Adipocyte (in vitro differentiated cells): ENCODE results near the gene SLC3A2.
"Not testable (repeated sequence)": the region's sequence is repeated elsewhere in the genome, so short reads cannot be mapped to it uniquely, and the experiment has no call there.

ENCODE experiments used
- DNase-seq: peaks from one replicate; pipeline ENCODE4 v3.0.0-alpha.2; 2015; ENCODE audit warnings: low read depth
- H3K27me3 ChIP-seq: replicated peaks from 2 replicates; pipeline ENCODE4 v1.7.0; 2013; ENCODE audit warnings: mild to moderate bottlenecking, low read length, moderate library complexity; ENCODE audit not compliant: control insufficient read depth, insufficient read depth
- H3K36me3 ChIP-seq: 2 replicates; pipeline ENCODE4 v1.7.0; 2013; ENCODE audit warnings: low read length, mild to moderate bottlenecking, moderate library complexity; ENCODE audit not compliant: control insufficient read depth, insufficient read depth, severe bottlenecking
- H3K4me1 ChIP-seq: 2 replicates; pipeline ENCODE4 v1.7.0; 2013; ENCODE audit warnings: mild to moderate bottlenecking, low read length, moderate library complexity; ENCODE audit not compliant: control insufficient read depth, insufficient read depth
- H3K4me3 ChIP-seq: 2 replicates; pipeline ENCODE4 v1.7.0; 2013; ENCODE audit warnings: mild to moderate bottlenecking, low read length, moderate library complexity
- H3K9ac ChIP-seq: 2 replicates; pipeline ENCODE4 v1.7.0; 2013; ENCODE audit warnings: mild to moderate bottlenecking, low read length, moderate library complexity
- H3K9me3 ChIP-seq: 2 replicates; pipeline ENCODE4 v1.7.0; 2013; ENCODE audit warnings: mild to moderate bottlenecking, low read length, moderate library complexity; ENCODE audit not compliant: control insufficient read depth

The SLC3A2 gene

DNA sequence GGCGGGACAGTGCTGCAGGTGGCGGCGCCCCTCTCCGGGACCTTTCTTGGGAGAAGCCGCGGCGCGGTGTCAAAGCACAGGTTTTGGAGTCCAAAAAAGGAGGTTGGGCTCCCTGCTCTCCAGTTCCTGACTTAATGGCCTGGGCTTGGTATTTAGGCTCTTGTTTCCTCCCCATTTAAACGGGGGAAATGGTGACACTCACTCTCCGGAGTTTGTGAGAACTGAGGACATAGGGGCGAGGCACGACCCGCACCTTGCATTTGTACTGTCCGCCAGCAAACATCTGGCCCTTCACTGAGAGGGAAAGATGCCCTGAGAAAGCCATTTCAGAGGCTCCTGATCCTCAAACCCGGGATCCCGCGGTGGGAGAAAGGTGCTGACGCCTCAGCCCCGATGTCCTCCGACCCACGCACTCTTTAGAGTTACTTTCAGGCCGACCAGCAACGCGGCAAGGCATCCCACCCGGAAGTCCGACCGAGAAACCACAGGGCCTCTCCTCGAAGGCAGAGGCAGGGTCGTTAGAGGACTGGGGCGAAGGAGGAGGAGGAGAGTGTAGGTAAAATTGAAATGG, 38.4 kb upstream of the SLC3A2 start:
- H3K27me3 ChIP-seq = no peaks in the 10 kb centered on the region
- H3K4me1 ChIP-seq = peaks cover 15% of the 10 kb centered on the region
- peak overlapping the region; percentile 95 for H3K9ac ChIP-seq
- H3K36me3 ChIP-seq = peaks cover 4% of the 10 kb centered on the region
- peak; percentile 44 for DNase-seq
- peak overlapping the region; percentile 82 for H3K4me3 ChIP-seq
- H3K9me3 ChIP-seq = no peaks in the 10 kb centered on the region

DNA sequence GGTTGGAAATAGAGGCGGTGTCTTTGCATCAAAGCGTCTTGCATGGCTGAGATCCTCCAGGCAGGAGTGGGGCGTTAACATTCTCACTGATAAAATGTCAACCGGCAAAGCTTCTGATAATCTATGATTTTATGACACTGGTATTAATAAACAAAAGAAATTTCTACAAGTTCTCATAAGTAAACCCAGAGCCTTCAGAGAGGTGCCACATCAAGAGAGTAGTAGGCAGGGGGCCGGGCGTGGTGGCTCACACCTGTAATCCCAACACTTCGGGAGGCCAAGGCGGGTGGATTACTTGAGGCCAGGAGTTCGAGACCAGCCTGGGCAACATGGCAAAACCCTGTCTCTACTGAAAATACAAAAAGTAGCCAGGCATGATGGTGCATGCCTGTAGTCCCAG, 37.8 kb upstream of the SLC3A2 start:
- DNase-seq, H3K27me3 ChIP-seq, H3K4me3 ChIP-seq, H3K9me3 ChIP-seq, H3K36me3 ChIP-seq: not testable (repeated sequence)
- Histone ChIP-seq H3K9ac (peak overlapping the region; percentile 95), H3K4me1 (peaks cover 10% of the 10 kb centered on the region)

GRCh38 chr11:62843466-62843865, 37.2 kb upstream of the SLC3A2 start:
- no peak overlapping the region for H3K9ac ChIP-seq
- no peaks in the 10 kb centered on the region for H3K27me3 ChIP-seq
- no peak for DNase-seq
- no peak overlapping the region for H3K4me3 ChIP-seq
- H3K9me3 ChIP-seq = no peaks in the 10 kb centered on the region
- peaks cover 10% of the 10 kb centered on the region for H3K4me1 ChIP-seq
- no peaks in the 10 kb centered on the region for H3K36me3 ChIP-seq

- Histone ChIP-seq H3K4me1 (peaks cover 10% of the 10 kb centered on the region), H3K9me3 (no peaks in the 10 kb centered on the region), H3K27me3 (no peaks in the 10 kb centered on the region), H3K36me3 (no peaks in the 10 kb centered on the region), H3K9ac (no peak overlapping the region), H3K4me3 (no peak overlapping the region)
- no peak for DNase-seq
Measured at GRCh38 chr11:62844154-62844553, 36.5 kb upstream of the SLC3A2 start.

DNA sequence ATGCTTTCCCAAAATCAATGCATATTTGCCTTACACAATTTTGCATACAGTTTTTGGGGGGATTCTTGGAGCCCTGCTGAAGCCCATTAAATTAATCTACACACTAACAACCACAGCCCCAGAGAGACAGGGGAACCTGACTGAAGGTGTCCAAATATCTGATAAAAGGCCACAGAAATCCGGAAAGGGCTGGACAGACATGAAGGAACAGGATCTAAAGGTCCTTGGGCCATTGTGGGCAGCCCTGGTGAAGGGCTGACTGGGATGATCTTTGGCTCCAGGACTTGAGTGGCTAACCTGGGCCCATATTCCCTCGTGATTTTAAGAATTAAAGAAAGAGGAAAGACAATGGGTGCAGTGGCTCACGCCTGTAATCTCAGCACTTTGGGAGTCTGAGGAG, 34.5 kb upstream of the SLC3A2 start:
- Histone ChIP-seq H3K9ac (no peak overlapping the region), H3K4me1 (peaks cover 8% of the 10 kb centered on the region)

GRCh38 chr11:62847767-62848314, 32.9 kb upstream of the SLC3A2 start:
- Histone ChIP-seq H3K9me3 (no peaks in the 10 kb centered on the region), H3K36me3 (peaks cover 15% of the 10 kb centered on the region), H3K4me1 (peaks cover 2% of the 10 kb centered on the region), H3K4me3 (no peak overlapping the region), H3K27me3 (no peaks in the 10 kb centered on the region), H3K9ac (no peak overlapping the region)
- no peak for DNase-seq

More for the DNA sequence above, 34.5 kb upstream of the SLC3A2 start:
- no peaks in the 10 kb centered on the region for H3K36me3 ChIP-seq
- DNase-seq = no peak
- H3K9me3 ChIP-seq = no peaks in the 10 kb centered on the region
- H3K4me3 ChIP-seq = no peak overlapping the region
- H3K27me3 ChIP-seq = no peaks in the 10 kb centered on the region

- Histone ChIP-seq H3K9me3 (no peaks in the 10 kb centered on the region), H3K27me3 (no peaks in the 10 kb centered on the region), H3K4me3 (no peak overlapping the region), H3K9ac (no peak overlapping the region), H3K4me1 (peaks cover 22% of the 10 kb centered on the region), H3K36me3 (peaks cover 37% of the 10 kb centered on the region)
- no peak for DNase-seq
Measured at GRCh38 chr11:62850911-62851806, 29.5 kb upstream of the SLC3A2 start.

- Histone ChIP-seq H3K9me3 (no peaks in the 10 kb centered on the region), H3K4me1 (peaks cover 27% of the 10 kb centered on the region), H3K36me3 (peaks cover 37% of the 10 kb centered on the region), H3K9ac (no peak overlapping the region), H3K27me3 (no peaks in the 10 kb centered on the region), H3K4me3 (no peak overlapping the region)
- no peak for DNase-seq
Measured at GRCh38 chr11:62851807-62852522, 28.7 kb upstream of the SLC3A2 start.

DNA sequence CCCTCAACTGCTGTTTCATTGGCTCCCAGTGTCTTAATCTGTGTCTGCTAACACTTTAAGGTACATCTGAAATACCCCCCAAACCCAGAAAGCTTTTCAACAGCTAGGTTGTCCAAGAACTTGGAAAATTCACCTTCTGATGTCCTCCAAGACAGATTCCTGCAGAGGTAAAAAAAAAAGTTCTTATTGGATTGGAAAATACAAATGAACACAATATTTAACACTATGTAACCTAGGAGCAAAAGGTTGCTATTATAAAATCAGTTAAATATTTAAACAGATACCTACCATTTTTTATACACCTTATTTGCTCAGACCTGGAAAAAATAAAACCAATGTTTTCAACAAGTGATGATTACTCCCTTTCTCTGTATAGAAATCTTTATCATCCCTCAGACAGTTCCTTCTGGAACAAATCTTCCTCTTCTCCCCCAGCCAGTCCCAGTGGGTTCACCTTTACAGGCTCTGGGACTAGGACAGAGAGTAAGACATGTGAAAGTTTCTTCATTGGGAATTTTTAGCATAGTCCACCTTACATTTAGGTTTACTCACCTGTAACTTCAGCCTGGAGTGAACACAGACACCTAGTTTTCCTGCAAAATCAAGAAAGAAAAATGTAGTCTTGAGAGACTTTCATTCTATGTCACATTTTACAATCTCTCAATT, 28.0 kb upstream of the SLC3A2 start:
- no peaks in the 10 kb centered on the region for H3K27me3 ChIP-seq
- H3K36me3 ChIP-seq = peaks cover 37% of the 10 kb centered on the region
- no peak for DNase-seq
- peak overlapping the region; percentile 95 for H3K4me3 ChIP-seq
- peaks cover 27% of the 10 kb centered on the region for H3K4me1 ChIP-seq
- no peaks in the 10 kb centered on the region for H3K9me3 ChIP-seq
- H3K9ac ChIP-seq = peak overlapping the region; percentile 90

DNA sequence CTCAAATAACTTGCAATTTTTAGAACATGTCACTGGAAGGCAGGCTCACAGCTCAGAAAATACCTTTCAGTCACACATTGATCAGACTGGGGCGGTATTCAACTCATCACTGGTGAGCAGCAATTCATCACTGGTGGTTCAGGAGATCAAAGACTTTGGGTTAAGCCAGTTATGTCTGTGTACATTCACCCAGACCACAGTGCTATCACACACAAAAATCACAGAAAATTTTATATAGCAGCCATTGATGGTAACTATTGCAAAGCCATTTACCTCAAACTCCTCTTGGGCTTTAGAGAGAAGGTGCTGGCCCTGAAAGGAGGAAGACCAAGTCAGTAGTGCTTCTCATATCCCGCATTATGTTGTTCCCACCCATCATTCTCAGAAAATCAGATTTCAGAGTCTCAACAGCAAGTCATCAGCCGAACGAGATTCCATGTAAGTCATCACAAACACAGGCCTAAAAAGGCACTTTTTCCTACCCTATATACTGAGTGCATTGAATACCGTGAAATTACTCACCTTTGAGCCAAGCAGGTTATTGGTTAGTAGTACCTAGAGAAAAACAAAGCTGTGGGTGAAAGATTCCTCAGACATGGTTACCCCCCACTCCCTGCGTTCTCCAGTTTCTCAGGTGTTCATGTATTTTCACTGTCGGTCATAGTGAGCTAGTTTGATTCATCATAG, 27.3 kb upstream of the SLC3A2 start:
- DNase-seq = no peak
- H3K9ac ChIP-seq = peak overlapping the region; percentile 90
- H3K4me3 ChIP-seq = peak overlapping the region; percentile 95
- peaks cover 27% of the 10 kb centered on the region for H3K4me1 ChIP-seq
- H3K9me3 ChIP-seq = no peaks in the 10 kb centered on the region
- H3K36me3 ChIP-seq = peaks cover 37% of the 10 kb centered on the region
- no peaks in the 10 kb centered on the region for H3K27me3 ChIP-seq
